Neural cell (in vitro differentiated cells): Measurements from ENCODE around the gene SLC43A3.

ENCODE experiments used
- EP300 ChIP-seq: fragments of 450-650 bp; conservative IDR thresholded peaks from 2 replicates; pipeline ENCODE4 v1.6.1; 2014; ENCODE audit warnings: antibody characterized with exemption, mild to moderate bottlenecking, moderate library complexity; ENCODE audit not compliant: poor library complexity, severe bottlenecking
- EZH2 ChIP-seq: fragments of 200-600, 300-800 bp; shearing (Covaris generic), sonication (generic); IDR thresholded peaks from 2 replicates; pipeline ENCODE4 v1.6.1; 2014; ENCODE audit warnings: antibody characterized with exemption, low read length, borderline replicate concordance, mild to moderate bottlenecking; ENCODE audit not compliant: insufficient read depth, poor library complexity, severe bottlenecking
- MXI1 ChIP-seq: fragments of 450-650 bp; conservative IDR thresholded peaks from 2 replicates; pipeline ENCODE4 v1.6.1; 2014; ENCODE audit warnings: antibody characterized with exemption, mild to moderate bottlenecking; ENCODE audit not compliant: poor library complexity, severe bottlenecking
- POLR2AphosphoS5 ChIP-seq: IDR thresholded peaks from 2 replicates; pipeline ENCODE4 v1.6.1; 2012
- RAD21 ChIP-seq: fragments of 450-650 bp; conservative IDR thresholded peaks from 2 replicates; pipeline ENCODE4 v1.6.1; 2014; ENCODE audit warnings: antibody characterized with exemption, mild to moderate bottlenecking, moderate library complexity
- SMC3 ChIP-seq: fragments of 450-650 bp; conservative IDR thresholded peaks from 2 replicates; pipeline ENCODE4 v1.6.1; 2014; ENCODE audit warnings: antibody characterized with exemption, mild to moderate bottlenecking, moderate library complexity; ENCODE audit not compliant: poor library complexity
- TAF1 ChIP-seq: IDR thresholded peaks from 2 replicates; pipeline ENCODE4 v1.6.1; 2012; ENCODE audit warnings: low read depth
- TF ChIP-seq, protein P1 (sequence below): fragments of 450-650 bp; IDR thresholded peaks from 2 replicates; pipeline ENCODE4 v1.5.1; 2014; ENCODE audit warnings: antibody characterized with exemption, mild to moderate bottlenecking, moderate library complexity; ENCODE audit not compliant: poor library complexity, severe bottlenecking
- TF ChIP-seq, protein P2 (sequence below): IDR thresholded peaks from 2 replicates; pipeline ENCODE4 v1.6.1; 2012; ENCODE audit warnings: borderline replicate concordance

DNA sequence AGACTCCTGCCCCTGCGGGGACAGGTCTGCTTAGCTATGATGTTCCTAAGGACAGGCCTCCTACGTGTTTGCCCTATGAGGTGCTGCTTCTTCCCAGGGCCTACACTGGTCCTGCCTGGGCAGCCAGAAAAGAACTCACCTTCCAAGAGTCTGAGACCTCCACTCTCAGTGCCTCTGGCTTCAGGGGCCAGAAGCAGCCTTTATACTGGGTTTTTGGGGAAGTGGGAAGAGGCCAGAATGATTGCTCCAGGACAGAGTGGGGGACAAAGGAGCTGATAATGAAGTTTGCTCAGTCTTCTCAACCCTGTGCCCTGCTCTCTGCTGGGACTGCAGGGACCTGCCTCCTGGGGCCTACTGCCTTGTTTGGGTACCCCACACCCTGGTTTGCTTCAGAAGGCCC, 45.9 kb downstream of the SLC43A3 start, which contains the start of gene PRG3:
- TF ChIP-seq, protein P1, sequence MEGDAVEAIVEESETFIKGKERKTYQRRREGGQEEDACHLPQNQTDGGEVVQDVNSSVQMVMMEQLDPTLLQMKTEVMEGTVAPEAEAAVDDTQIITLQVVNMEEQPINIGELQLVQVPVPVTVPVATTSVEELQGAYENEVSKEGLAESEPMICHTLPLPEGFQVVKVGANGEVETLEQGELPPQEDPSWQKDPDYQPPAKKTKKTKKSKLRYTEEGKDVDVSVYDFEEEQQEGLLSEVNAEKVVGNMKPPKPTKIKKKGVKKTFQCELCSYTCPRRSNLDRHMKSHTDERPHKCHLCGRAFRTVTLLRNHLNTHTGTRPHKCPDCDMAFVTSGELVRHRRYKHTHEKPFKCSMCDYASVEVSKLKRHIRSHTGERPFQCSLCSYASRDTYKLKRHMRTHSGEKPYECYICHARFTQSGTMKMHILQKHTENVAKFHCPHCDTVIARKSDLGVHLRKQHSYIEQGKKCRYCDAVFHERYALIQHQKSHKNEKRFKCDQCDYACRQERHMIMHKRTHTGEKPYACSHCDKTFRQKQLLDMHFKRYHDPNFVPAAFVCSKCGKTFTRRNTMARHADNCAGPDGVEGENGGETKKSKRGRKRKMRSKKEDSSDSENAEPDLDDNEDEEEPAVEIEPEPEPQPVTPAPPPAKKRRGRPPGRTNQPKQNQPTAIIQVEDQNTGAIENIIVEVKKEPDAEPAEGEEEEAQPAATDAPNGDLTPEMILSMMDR = no peak
- TF ChIP-seq TAF1 = no peak
- no peak for TF ChIP-seq MXI1
- no peak for TF ChIP-seq EZH2
- no peak for TF ChIP-seq EP300
- no peak for TF ChIP-seq POLR2AphosphoS5
- TF ChIP-seq, protein P2, sequence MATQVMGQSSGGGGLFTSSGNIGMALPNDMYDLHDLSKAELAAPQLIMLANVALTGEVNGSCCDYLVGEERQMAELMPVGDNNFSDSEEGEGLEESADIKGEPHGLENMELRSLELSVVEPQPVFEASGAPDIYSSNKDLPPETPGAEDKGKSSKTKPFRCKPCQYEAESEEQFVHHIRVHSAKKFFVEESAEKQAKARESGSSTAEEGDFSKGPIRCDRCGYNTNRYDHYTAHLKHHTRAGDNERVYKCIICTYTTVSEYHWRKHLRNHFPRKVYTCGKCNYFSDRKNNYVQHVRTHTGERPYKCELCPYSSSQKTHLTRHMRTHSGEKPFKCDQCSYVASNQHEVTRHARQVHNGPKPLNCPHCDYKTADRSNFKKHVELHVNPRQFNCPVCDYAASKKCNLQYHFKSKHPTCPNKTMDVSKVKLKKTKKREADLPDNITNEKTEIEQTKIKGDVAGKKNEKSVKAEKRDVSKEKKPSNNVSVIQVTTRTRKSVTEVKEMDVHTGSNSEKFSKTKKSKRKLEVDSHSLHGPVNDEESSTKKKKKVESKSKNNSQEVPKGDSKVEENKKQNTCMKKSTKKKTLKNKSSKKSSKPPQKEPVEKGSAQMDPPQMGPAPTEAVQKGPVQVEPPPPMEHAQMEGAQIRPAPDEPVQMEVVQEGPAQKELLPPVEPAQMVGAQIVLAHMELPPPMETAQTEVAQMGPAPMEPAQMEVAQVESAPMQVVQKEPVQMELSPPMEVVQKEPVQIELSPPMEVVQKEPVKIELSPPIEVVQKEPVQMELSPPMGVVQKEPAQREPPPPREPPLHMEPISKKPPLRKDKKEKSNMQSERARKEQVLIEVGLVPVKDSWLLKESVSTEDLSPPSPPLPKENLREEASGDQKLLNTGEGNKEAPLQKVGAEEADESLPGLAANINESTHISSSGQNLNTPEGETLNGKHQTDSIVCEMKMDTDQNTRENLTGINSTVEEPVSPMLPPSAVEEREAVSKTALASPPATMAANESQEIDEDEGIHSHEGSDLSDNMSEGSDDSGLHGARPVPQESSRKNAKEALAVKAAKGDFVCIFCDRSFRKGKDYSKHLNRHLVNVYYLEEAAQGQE = no peak
- no peak for TF ChIP-seq RAD21
- no peak for TF ChIP-seq SMC3
